HG03108 (cell line): ENCODE data around the gene TBC1D22A.
"Not testable (repeated sequence)": the region's sequence is repeated elsewhere in the genome, so short reads cannot be mapped to it uniquely, and the experiment has no call there.

Experiments
- ATAC-seq: cut with Tn5 transposase; IDR thresholded peaks from one replicate; pipeline ENCODE4 v1.9.1; 2021; ENCODE audit warnings: moderate library complexity; ENCODE audit not compliant: unreplicated experiment

TBC1D22A gene

GRCh38 chr22:47111626-47112581, 349.5 kb downstream of the TBC1D22A start:
- ATAC-seq, result no peak

- ATAC-seq, result no peak
Observed at GRCh38 chr22:47112582-47112965, 350.1 kb downstream of the TBC1D22A start.

GRCh38 chr22:47112994-47113852, 350.8 kb downstream of the TBC1D22A start:
- ATAC-seq, result no peak

- ATAC-seq, result no peak
Observed at GRCh38 chr22:47113853-47114415, 351.5 kb downstream of the TBC1D22A start.

GRCh38 chr22:47114813-47115517, 352.5 kb downstream of the TBC1D22A start:
- no peak for ATAC-seq

GRCh38 chr22:47115518-47115890, 353.1 kb downstream of the TBC1D22A start:
- no peak for ATAC-seq

GRCh38 chr22:47115921-47116320, 353.5 kb downstream of the TBC1D22A start:
- no peak for ATAC-seq

GRCh38 chr22:47116426-47117341, 354.2 kb downstream of the TBC1D22A start:
- ATAC-seq, result no peak

- not testable (repeated sequence) for ATAC-seq
Observed at GRCh38 chr22:47117442-47117841, 355.0 kb downstream of the TBC1D22A start.

GRCh38 chr22:47119181-47119580, 356.7 kb downstream of the TBC1D22A start:
- no peak for ATAC-seq

- no peak for ATAC-seq
Observed at GRCh38 chr22:47120399-47120798, 357.9 kb downstream of the TBC1D22A start.

GRCh38 chr22:47121791-47122190, 359.3 kb downstream of the TBC1D22A start:
- ATAC-seq, result no peak

GRCh38 chr22:47122441-47123000, 360.1 kb downstream of the TBC1D22A start:
- ATAC-seq, result no peak

GRCh38 chr22:47123006-47123826, 360.8 kb downstream of the TBC1D22A start:
- ATAC-seq, result no peak

GRCh38 chr22:47123827-47124442, 361.5 kb downstream of the TBC1D22A start:
- no peak for ATAC-seq

GRCh38 chr22:47124451-47124881, 362.0 kb downstream of the TBC1D22A start:
- no peak for ATAC-seq

GRCh38 chr22:47124961-47125360, 362.5 kb downstream of the TBC1D22A start:
- ATAC-seq, result no peak

GRCh38 chr22:47125603-47126002, 363.2 kb downstream of the TBC1D22A start:
- no peak for ATAC-seq
